H54 (cell line): ENCODE measurements around the gene PLD6.

Experiments used
- DNase-seq: peaks from one replicate; pipeline ENCODE4 v3.0.0; 2011; ENCODE audit warnings: low spot score, mixed read lengths; ENCODE audit not compliant: insufficient read length
- FAIRE-seq: peaks from 3 replicates; lab custom pipeline; 2011; peaks lifted over from hg19 to GRCh38; lab: Jason Lieb, UNC
- POLR2A ChIP-seq: IDR thresholded peaks from 2 replicates; pipeline ENCODE4 v1.6.1; 2011; ENCODE audit warnings: low read depth, mild to moderate bottlenecking, low read length

Gene PLD6

GRCh38 chr17:17156511-17156910, 49.6 kb downstream of the PLD6 start:
- FAIRE-seq (no peak), DNase-seq (no peak)
- no peak for TF ChIP-seq POLR2A

DNA sequence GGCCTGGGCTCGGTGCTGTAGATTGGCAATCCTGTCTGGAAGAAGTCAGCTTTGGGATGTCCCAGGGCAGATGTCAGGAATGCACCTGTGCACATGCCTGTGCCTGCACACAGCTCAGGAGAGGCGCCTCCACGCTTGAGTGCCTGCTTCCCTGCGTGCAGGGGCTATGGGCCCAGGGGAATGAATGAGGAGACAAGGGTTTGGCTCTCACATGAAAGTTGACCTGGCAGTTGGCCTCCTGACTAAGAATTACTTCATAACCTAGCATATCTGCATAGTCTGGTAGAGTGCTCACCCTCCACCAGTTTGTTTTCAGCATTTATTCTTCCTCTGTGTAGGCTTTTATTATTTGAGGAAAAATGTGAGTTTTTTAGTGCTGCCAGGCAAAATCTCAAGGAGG, 50.0 kb downstream of the PLD6 start:
- no peak for TF ChIP-seq POLR2A
- no peak for FAIRE-seq
- DNase-seq: no peak

DNA sequence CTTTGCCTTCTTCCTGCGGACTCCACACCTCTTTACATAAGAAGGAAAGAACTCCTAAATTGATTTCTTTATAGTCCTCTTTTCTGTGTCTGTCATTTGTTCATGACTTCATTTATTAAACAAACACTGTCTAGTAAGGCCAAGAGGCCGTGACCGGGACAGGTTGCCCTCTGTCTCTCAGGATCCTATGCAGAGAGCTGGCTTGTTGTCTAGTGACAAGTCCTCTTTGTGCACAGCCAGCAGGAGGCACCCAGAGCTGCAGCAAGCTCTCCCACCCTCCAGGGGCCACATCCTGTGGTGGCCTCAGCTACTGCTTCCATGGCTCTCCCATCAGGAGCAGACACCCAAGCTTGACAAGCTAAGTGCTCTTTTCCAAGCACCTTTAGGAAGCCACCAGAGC, 50.6 kb downstream of the PLD6 start:
- TF ChIP-seq POLR2A: no peak
- FAIRE-seq: no peak
- no peak for DNase-seq

GRCh38 chr17:17154981-17155380, 51.2 kb downstream of the PLD6 start:
- DNase-seq: no peak
- FAIRE-seq: no peak
- no peak for TF ChIP-seq POLR2A

GRCh38 chr17:17154556-17154955, 51.6 kb downstream of the PLD6 start:
- no peak for FAIRE-seq
- no peak for DNase-seq
- no peak for TF ChIP-seq POLR2A

DNA sequence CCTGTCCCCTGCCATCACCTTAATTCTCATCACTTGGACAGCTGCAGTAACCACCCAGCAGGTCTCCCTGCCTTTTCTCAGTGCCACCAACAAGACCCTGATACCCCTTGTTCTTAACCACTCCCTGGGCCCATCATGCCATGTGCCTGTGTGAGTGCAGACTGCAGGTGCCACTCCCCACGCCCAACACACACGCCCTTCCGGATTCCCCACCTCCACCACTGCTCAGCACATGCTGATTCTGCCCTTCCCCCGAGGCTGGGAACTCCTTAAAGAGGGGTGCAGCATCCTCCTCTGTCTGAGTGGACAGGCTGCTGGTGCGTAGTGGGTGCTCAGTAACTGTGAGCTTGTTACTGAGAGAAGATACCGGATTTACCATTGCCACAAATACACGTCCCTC, 52.4 kb downstream of the PLD6 start:
- no peak for DNase-seq
- FAIRE-seq: no peak
- no peak for TF ChIP-seq POLR2A

- TF ChIP-seq POLR2A: no peak
- FAIRE-seq: no peak
These were observed 53.1 kb downstream of the PLD6 start for GRCh38 chr17:17153071-17153470.

GRCh38 chr17:17152385-17152784, 53.7 kb downstream of the PLD6 start:
- TF ChIP-seq POLR2A: no peak
- FAIRE-seq: no peak
- DNase-seq: peak; percentile 49

More at GRCh38 chr17:17153071-17153470, 53.1 kb downstream of the PLD6 start:
- no peak for DNase-seq

GRCh38 chr17:17151962-17152361, 54.2 kb downstream of the PLD6 start:
- FAIRE-seq: peak; percentile 41
- TF ChIP-seq POLR2A: no peak
- DNase-seq: peak; percentile 94

- no peak for FAIRE-seq
- no peak for TF ChIP-seq POLR2A
- peak; percentile 69 for DNase-seq
These were observed 54.6 kb downstream of the PLD6 start for GRCh38 chr17:17151541-17151940.

DNA sequence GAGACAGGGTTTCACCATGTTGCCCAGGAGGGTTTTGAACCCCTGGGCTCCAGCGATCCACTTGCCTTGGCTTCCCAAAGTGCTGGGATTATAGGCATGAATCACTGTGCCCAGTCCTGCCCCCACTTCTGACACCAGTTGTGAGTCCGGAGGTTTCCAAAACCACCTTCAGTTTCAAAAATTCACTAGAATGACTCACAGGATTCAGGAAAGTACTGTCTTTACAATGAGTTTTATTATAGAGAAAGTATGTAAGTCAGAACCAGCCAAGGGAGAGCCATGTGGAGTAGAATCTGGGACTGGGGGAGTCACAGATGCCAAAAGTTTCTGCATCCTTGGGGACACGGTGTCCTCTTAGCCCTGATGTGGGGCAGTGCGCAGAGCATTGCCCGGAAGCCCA, 55.1 kb downstream of the PLD6 start:
- FAIRE-seq: no peak
- TF ChIP-seq POLR2A: no peak
- peak; percentile 88 for DNase-seq
